HUDEP-2 (cell line): ENCODE results near the gene ZFPM1.

Experiments used
- DNase-seq, 76 experiments: peaks; one replicate each; lab custom pipeline; 2025; ENCODE audit not compliant: unreplicated experiment in 76 of 76; lab: John Stamatoyannopoulos, UW

ZFPM1 gene

GRCh38 chr16:88417684-88418476, 35.2 kb upstream of the ZFPM1 start:
- DNase-seq: no peak

GRCh38 chr16:88418869-88419268, 34.2 kb upstream of the ZFPM1 start:
- DNase-seq: no peak

- DNase-seq: no peak
Observed at GRCh38 chr16:88419790-88420189, 33.3 kb upstream of the ZFPM1 start.

GRCh38 chr16:88420496-88420895, 32.6 kb upstream of the ZFPM1 start:
- no peak for DNase-seq

GRCh38 chr16:88421301-88421700, 31.8 kb upstream of the ZFPM1 start:
- no peak for DNase-seq

- no peak for DNase-seq
Observed at GRCh38 chr16:88421871-88422433, 31.1 kb upstream of the ZFPM1 start.

- no peak for DNase-seq
Observed at GRCh38 chr16:88422733-88423447, 30.2 kb upstream of the ZFPM1 start.

GRCh38 chr16:88423448-88423850, 29.6 kb upstream of the ZFPM1 start:
- no peak for DNase-seq

- DNase-seq: no peak
Observed at GRCh38 chr16:88424587-88425235, 28.4 kb upstream of the ZFPM1 start.

GRCh38 chr16:88426018-88426417, 27.1 kb upstream of the ZFPM1 start:
- no peak for DNase-seq

GRCh38 chr16:88427376-88427775, 25.7 kb upstream of the ZFPM1 start:
- no peak for DNase-seq

- no peak for DNase-seq
Observed at GRCh38 chr16:88428156-88428555, 24.9 kb upstream of the ZFPM1 start.

- no peak for DNase-seq
Observed at GRCh38 chr16:88428616-88429386, 24.3 kb upstream of the ZFPM1 start.

GRCh38 chr16:88429387-88430184, 23.5 kb upstream of the ZFPM1 start:
- no peak for DNase-seq

- no peak for DNase-seq
Observed at GRCh38 chr16:88430185-88430523, 22.9 kb upstream of the ZFPM1 start.

GRCh38 chr16:88430524-88431446, 22.3 kb upstream of the ZFPM1 start:
- DNase-seq: no peak

- no peak for DNase-seq
Observed at GRCh38 chr16:88431651-88432050, 21.4 kb upstream of the ZFPM1 start.

GRCh38 chr16:88432174-88432573, 20.9 kb upstream of the ZFPM1 start:
- DNase-seq: no peak

- no peak for DNase-seq
Observed at GRCh38 chr16:88432753-88433152, 20.3 kb upstream of the ZFPM1 start.
